ENCODE data around the gene EVPL.
"Not testable (repeated sequence)": the region's sequence is repeated elsewhere in the genome, so short reads cannot be mapped to it uniquely, and the experiment has no call there.

EVPL gene

DNA sequence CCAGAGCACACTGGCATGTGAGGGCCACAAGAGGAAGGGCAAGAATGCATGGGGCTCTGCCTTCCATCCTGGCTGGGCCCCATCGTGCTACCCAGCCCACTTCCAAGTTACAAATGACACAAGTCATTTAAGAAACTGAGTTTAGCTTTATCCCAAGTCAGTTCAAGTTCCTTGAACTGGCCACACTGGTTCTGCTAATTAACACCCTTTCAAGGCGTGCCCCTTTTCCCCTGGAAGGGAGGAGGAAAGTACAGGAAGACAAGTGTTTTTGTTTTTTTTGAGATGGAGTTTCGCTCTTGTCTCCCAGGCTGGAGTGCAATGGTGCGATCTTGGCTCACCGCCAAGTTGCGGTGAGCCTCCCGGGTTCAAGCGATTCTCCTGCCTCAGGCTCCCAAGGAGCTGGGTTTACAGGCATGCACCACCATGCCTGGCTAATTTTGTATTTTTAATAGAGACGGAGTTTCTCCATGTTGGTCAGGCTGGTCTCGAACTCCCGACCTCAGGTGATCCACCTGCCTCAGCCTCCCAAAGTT, 17.4 kb upstream of the EVPL start:
- H3K27ac ChIP-seq (ENCODE audit: low read depth, low read length, severe bottlenecking); H3K9me3 ChIP-seq (ENCODE audit: control insufficient read depth, low read length); H3K4me1 ChIP-seq (ENCODE audit: control insufficient read depth, insufficient read depth, low read length, poor library complexity, severe bottlenecking); H3K4me3 ChIP-seq (ENCODE audit: extremely low read depth, insufficient read depth, low read length, poor library complexity, severe bottlenecking): not testable (repeated sequence)
- peaks cover 98% of the 10 kb centered on the region for H3K36me3 ChIP-seq (ENCODE audit: control insufficient read depth, insufficient read depth, low read length)
- WGBS, 2 experiments (ENCODE audit: insufficient coverage in 2 of 2): 90 to 98% methylated on average over 8 to 10 of the region's 11 CpGs

DNA sequence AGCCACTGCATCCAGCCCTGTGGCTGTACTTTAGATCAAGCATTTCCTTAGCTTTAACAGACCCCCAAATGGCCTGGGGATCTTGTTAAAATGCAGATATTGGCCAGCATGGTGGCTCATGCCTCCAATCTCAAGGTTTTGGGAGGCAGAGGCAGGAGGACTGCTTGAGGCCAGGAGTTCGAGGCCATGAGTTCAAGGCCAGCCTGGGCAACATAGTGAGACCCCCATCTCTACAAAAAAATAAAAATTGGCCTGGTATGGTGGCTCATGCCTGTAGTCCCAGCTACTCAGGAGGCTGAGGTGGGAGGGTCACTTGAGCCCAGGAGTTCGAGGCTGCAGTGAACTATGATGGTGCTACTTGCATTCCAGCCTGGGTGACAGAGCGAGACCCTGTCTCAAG, 15.8 kb upstream of the EVPL start:
- H3K9me3 ChIP-seq (ENCODE audit: control insufficient read depth, low read length); H3K4me1 ChIP-seq (ENCODE audit: control insufficient read depth, insufficient read depth, low read length, poor library complexity, severe bottlenecking); H3K4me3 ChIP-seq (ENCODE audit: extremely low read depth, insufficient read depth, low read length, poor library complexity, severe bottlenecking); H3K27ac ChIP-seq (ENCODE audit: low read depth, low read length, severe bottlenecking): not testable (repeated sequence)
- 89 to 100% methylated on average over 2 to 3 of the region's 3 CpGs for WGBS, 2 experiments (ENCODE audit: insufficient coverage in 2 of 2)
- H3K36me3 ChIP-seq (ENCODE audit: control insufficient read depth, insufficient read depth, low read length): peaks cover 93% of the 10 kb centered on the region

DNA sequence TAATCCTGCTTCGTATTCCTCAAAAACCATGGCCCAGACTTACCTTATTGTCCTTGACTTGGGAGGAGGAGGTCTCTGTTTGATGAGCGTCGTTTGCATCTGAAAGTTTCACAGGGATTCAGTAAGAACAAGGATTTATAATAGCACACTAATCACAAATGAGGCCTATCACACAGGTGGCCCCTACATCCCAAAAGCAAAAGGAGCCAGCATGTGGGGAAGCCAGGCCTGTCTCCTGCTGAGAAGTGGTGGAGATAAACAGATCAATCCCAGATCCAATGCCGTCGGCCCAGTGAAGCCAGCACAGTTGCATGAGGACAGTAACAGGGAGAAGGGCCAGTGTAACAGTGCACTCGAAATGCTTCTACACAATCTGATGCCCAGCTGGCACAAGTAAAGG, 13.3 kb upstream of the EVPL start:
- Histone ChIP-seq H3K9me3 (ENCODE audit: control insufficient read depth, low read length) (no peaks in the 10 kb centered on the region), H3K36me3 (ENCODE audit: control insufficient read depth, insufficient read depth, low read length) (peaks cover 74% of the 10 kb centered on the region), H3K4me3 (ENCODE audit: extremely low read depth, insufficient read depth, low read length, poor library complexity, severe bottlenecking) (no peak overlapping the region), H3K4me1 (ENCODE audit: control insufficient read depth, insufficient read depth, low read length, poor library complexity, severe bottlenecking) (no peaks in the 10 kb centered on the region), H3K27ac (ENCODE audit: low read depth, low read length, severe bottlenecking) (peak overlapping the region; percentile 23)
- WGBS, 2 experiments (ENCODE audit: insufficient coverage in 2 of 2): 57 to 65% methylated on average over 2 to 3 of the region's 6 CpGs

DNA sequence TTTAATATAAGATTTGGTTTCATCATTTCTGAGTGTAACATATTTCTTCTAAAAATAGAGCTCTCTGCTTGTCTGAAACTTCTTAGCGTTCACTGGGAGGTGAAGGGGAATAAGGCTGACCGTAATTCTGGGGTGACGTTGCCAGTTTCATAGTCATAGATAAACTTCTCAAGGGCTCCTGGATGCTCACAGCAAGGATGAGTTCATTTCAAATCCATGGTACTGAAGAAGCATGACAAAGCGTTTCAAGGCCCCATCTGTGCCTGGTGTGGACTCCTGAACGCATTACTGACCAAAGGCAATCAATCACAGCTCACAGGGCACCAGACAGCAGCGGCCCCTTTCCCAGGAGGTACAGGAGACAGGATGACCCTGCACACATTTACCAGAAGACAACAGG, 12.0 kb upstream of the EVPL start:
- peaks cover 62% of the 10 kb centered on the region for H3K36me3 ChIP-seq (ENCODE audit: control insufficient read depth, insufficient read depth, low read length)
- no peak overlapping the region for H3K4me3 ChIP-seq (ENCODE audit: extremely low read depth, insufficient read depth, low read length, poor library complexity, severe bottlenecking)
- no peaks in the 10 kb centered on the region for H3K4me1 ChIP-seq (ENCODE audit: control insufficient read depth, insufficient read depth, low read length, poor library complexity, severe bottlenecking)
- WGBS, 2 experiments (ENCODE audit: insufficient coverage in 2 of 2): 83 to 94% methylated on average over 6 of the region's 6 CpGs
- H3K27ac ChIP-seq (ENCODE audit: low read depth, low read length, severe bottlenecking): no peak overlapping the region
- no peaks in the 10 kb centered on the region for H3K9me3 ChIP-seq (ENCODE audit: control insufficient read depth, low read length)

DNA sequence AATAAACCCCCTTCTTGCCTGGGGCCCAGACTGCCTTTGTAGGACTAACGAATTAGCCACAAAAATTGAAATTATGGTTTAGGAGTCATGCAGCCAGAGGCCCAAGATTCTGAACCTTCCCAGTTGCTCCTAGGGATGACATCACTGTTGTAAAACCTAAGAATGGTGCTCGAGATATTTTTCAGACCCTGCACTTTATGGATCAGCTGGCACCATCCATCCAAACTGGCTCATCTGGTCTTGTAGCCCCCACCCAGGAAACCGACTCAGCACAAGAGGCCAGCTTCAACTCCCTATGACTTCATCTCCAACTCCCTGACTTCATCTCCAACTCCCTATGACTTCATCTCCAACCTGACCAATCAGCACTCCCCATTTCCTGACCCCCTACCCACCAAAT, 10.9 kb upstream of the EVPL start:
- H3K36me3 ChIP-seq (ENCODE audit: control insufficient read depth, insufficient read depth, low read length): peaks cover 51% of the 10 kb centered on the region
- no peak overlapping the region for H3K4me3 ChIP-seq (ENCODE audit: extremely low read depth, insufficient read depth, low read length, poor library complexity, severe bottlenecking)
- 93 to 94% methylated on average over 3 of the region's 3 CpGs for WGBS, 2 experiments (ENCODE audit: insufficient coverage in 2 of 2)
- no peaks in the 10 kb centered on the region for H3K4me1 ChIP-seq (ENCODE audit: control insufficient read depth, insufficient read depth, low read length, poor library complexity, severe bottlenecking)
- H3K27ac ChIP-seq (ENCODE audit: low read depth, low read length, severe bottlenecking): no peak overlapping the region
- peaks cover 1% of the 10 kb centered on the region for H3K9me3 ChIP-seq (ENCODE audit: control insufficient read depth, low read length)

DNA sequence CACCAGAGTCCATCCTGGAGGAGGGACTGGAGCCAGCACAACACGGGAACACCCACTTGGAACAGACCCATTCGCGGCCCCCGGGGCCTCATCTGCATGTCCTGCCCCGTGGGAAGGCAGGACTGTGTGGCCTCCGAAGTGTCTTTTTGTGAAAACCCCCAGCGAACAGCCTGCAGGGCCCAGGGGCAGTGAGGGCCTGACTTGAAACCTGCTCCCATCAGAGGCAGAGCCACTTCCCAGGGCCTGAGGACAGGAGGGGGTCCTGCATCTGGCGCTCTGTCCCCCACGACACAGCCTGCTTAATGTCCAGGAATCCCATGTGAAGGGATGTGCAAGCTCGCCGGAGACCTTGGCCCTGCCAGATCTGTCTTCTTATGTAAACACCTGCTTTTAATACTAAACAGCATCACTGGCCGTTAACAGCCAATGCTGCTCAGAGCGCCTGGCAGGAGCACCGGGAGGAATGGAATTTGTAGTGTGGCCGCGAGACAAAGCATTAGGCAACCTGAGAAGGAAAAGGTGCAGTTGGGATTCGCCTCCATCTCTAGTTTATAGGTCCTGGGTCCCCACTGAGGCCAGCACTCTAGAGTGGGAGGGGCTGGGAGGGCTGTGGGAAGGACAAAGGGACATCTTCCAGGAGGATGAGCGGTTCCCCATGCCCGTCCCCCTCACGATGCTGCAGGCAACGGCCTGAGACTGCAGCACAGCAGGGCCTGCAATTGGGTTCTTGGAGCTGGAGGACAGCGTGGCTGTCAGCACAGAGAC, 9.6 kb upstream of the EVPL start:
- H3K4me1 ChIP-seq (ENCODE audit: control insufficient read depth, insufficient read depth, low read length, poor library complexity, severe bottlenecking): no peaks in the 10 kb centered on the region
- H3K36me3 ChIP-seq (ENCODE audit: control insufficient read depth, insufficient read depth, low read length): peaks cover 38% of the 10 kb centered on the region
- 73 to 76% methylated on average over 17 of the region's 22 CpGs for WGBS, 2 experiments (ENCODE audit: insufficient coverage in 2 of 2)
- peaks cover 5% of the 10 kb centered on the region for H3K9me3 ChIP-seq (ENCODE audit: control insufficient read depth, low read length)
- no peak overlapping the region for H3K4me3 ChIP-seq (ENCODE audit: extremely low read depth, insufficient read depth, low read length, poor library complexity, severe bottlenecking)
- H3K27ac ChIP-seq (ENCODE audit: low read depth, low read length, severe bottlenecking): no peak overlapping the region

DNA sequence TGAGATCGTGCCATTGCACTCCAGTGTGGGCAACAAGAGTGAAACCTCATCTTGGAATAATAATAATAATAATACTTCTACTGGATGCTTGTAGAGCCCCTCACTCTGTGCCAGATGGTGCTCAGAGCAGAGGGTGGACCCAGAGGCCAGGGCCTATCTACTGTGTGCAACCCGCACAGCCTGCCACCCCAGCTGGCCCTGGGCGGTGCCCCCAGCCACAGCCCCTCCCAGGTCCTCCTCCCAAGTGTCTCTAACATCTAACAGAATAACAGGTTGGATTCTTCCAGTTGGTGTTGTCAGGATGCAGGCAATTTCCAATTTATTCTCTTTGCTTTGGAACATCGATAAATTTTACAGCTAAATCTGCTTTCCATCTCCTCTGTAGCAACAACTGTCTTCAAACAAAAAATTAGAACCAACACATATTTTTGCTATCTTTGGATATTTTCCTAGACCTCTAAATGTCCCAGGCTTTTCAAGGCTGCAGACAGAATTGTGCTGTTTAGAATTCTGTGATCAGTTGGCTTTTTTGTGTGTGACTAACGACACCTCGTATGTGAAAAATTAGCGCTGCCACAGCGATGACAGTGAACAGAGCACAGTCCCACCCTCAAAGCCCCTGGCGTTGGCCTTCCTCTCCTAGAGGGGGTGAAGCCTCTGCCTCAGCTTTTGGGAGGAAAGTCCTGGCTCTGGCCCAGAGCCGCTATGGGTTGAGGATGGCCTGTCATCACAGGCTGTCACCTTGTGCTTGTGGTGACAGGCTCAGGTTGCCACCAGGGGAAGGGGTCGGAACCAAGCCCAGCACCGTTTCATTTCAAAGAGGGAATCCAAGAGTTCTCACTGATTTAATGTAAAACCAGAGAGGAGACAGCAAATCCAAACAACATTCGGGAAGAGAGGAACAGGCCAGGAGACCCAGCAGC, 7.6 kb upstream of the EVPL start:
- Histone ChIP-seq H3K27ac (ENCODE audit: low read depth, low read length, severe bottlenecking) (no peak overlapping the region), H3K36me3 (ENCODE audit: control insufficient read depth, insufficient read depth, low read length) (peaks cover 18% of the 10 kb centered on the region), H3K4me3 (ENCODE audit: extremely low read depth, insufficient read depth, low read length, poor library complexity, severe bottlenecking) (no peak overlapping the region), H3K9me3 (ENCODE audit: control insufficient read depth, low read length) (peaks cover 5% of the 10 kb centered on the region), H3K4me1 (ENCODE audit: control insufficient read depth, insufficient read depth, low read length, poor library complexity, severe bottlenecking) (no peaks in the 10 kb centered on the region)
- 90 to 92% methylated on average over 9 to 12 of the region's 13 CpGs for WGBS, 2 experiments (ENCODE audit: insufficient coverage in 2 of 2)

DNA sequence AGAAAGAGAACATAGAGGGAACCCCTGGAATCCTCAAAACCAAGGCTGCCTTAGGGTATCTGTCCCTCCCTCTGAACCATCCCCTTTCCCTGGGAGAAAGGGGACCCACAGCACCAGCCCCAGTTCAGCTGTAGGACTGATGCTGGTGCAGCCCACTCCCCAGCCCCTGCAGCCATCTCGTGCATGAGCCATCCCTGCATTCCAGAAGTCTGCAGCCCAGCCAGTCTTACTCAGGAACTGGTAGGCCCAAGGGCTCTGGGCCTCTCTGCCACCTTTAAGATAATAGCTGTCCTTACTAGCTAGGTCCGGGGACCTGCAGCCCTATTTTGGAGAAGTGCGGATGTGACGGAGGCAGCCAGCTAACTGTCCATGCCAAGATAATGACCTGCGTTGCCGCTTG, 6.0 kb upstream of the EVPL start:
- H3K9me3 ChIP-seq (ENCODE audit: control insufficient read depth, low read length): peaks cover 5% of the 10 kb centered on the region
- no peak overlapping the region for H3K4me3 ChIP-seq (ENCODE audit: extremely low read depth, insufficient read depth, low read length, poor library complexity, severe bottlenecking)
- H3K27ac ChIP-seq (ENCODE audit: low read depth, low read length, severe bottlenecking): no peak overlapping the region
- H3K36me3 ChIP-seq (ENCODE audit: control insufficient read depth, insufficient read depth, low read length): peaks cover 6% of the 10 kb centered on the region
- WGBS, 2 experiments (ENCODE audit: insufficient coverage in 2 of 2): 95 to 96% methylated on average over 6 of the region's 6 CpGs
- no peaks in the 10 kb centered on the region for H3K4me1 ChIP-seq (ENCODE audit: control insufficient read depth, insufficient read depth, low read length, poor library complexity, severe bottlenecking)

DNA sequence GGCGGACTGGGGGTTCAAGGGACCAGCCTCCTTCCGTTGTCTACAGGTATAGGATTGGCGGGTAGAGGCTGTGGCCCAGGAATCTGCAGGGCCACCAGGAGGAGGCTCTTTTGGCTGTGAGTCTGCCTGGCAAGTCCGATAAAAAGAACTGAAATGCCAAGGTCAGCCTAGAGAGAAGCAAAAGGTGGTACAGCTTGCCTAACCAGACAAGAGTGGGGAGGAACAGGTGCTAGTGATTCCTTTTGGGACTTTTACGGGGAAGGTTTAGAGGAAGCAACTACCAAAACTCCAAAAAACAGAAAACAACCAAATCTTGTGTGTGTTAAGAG, 5.6 kb upstream of the EVPL start:
- Histone ChIP-seq H3K9me3 (ENCODE audit: control insufficient read depth, low read length) (peaks cover 5% of the 10 kb centered on the region), H3K4me1 (ENCODE audit: control insufficient read depth, insufficient read depth, low read length, poor library complexity, severe bottlenecking) (no peaks in the 10 kb centered on the region), H3K36me3 (ENCODE audit: control insufficient read depth, insufficient read depth, low read length) (peaks cover 4% of the 10 kb centered on the region), H3K27ac (ENCODE audit: low read depth, low read length, severe bottlenecking) (no peak overlapping the region), H3K4me3 (ENCODE audit: extremely low read depth, insufficient read depth, low read length, poor library complexity, severe bottlenecking) (no peak overlapping the region)
- 98 to 100% methylated on average over 1 to 4 of the region's 5 CpGs for WGBS, 2 experiments (ENCODE audit: insufficient coverage in 2 of 2)

DNA sequence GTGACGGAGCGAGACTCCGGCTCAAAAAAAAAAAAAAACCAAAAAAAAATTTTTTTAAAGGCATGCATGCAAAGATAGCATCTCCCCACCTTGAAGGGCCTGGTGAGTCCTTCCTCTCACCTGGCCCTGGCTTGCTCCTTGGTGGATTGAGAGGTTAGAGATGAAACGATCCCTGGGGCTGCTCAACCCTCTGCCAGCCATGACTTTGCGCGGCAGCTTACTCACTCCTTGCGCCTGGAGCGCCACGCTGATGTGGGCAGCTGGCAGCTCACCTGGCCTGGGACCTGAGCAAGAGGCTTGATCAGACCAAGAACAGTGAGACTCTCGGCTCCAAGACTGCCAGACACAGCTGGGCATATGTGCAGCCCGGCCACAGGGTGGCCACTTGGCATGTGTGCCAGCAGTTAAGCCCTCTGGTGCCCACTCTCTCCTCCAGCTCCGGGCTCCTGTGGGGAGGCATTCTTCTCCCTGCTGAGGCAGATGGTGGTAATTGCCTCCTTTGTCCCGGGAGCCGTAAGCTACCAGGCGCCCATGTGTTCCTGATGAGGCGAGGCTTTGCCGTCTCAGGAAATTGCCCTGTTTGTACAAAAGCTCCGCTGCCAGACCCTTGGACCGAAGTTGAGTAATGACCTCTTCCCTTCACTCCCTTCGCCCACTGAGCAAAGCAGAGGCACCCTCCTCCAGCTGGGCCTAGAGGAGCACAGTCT, 5.1 kb upstream of the EVPL start:
- H3K36me3 ChIP-seq (ENCODE audit: control insufficient read depth, insufficient read depth, low read length): no peaks in the 10 kb centered on the region
- H3K4me1 ChIP-seq (ENCODE audit: control insufficient read depth, insufficient read depth, low read length, poor library complexity, severe bottlenecking): no peaks in the 10 kb centered on the region
- H3K27ac ChIP-seq (ENCODE audit: low read depth, low read length, severe bottlenecking): no peak overlapping the region
- 95 to 96% methylated on average over 15 to 17 of the region's 20 CpGs for WGBS, 2 experiments (ENCODE audit: insufficient coverage in 2 of 2)
- H3K4me3 ChIP-seq (ENCODE audit: extremely low read depth, insufficient read depth, low read length, poor library complexity, severe bottlenecking): no peak overlapping the region
- H3K9me3 ChIP-seq (ENCODE audit: control insufficient read depth, low read length): peaks cover 5% of the 10 kb centered on the region

Measured in mesodermal cell (in vitro differentiated cells).